ENCODE results near the gene DEPP1.

DEPP1 gene

GRCh38 chr10:44962870-44963738 is 15.5 kb downstream of the DEPP1 start:
- TF ChIP-seq, protein P1, sequence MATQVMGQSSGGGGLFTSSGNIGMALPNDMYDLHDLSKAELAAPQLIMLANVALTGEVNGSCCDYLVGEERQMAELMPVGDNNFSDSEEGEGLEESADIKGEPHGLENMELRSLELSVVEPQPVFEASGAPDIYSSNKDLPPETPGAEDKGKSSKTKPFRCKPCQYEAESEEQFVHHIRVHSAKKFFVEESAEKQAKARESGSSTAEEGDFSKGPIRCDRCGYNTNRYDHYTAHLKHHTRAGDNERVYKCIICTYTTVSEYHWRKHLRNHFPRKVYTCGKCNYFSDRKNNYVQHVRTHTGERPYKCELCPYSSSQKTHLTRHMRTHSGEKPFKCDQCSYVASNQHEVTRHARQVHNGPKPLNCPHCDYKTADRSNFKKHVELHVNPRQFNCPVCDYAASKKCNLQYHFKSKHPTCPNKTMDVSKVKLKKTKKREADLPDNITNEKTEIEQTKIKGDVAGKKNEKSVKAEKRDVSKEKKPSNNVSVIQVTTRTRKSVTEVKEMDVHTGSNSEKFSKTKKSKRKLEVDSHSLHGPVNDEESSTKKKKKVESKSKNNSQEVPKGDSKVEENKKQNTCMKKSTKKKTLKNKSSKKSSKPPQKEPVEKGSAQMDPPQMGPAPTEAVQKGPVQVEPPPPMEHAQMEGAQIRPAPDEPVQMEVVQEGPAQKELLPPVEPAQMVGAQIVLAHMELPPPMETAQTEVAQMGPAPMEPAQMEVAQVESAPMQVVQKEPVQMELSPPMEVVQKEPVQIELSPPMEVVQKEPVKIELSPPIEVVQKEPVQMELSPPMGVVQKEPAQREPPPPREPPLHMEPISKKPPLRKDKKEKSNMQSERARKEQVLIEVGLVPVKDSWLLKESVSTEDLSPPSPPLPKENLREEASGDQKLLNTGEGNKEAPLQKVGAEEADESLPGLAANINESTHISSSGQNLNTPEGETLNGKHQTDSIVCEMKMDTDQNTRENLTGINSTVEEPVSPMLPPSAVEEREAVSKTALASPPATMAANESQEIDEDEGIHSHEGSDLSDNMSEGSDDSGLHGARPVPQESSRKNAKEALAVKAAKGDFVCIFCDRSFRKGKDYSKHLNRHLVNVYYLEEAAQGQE (IDR thresholded peaks at IDR 0.05; ENCODE audit: insufficient read depth in 1 of 2, low read depth in 2 of 2, low read length in 2 of 2), result no peak
- no peak for TF ChIP-seq FOXP2 (optimal IDR thresholded peaks at IDR 0.05; ENCODE audit: borderline replicate concordance, extremely low read depth, extremely low read length, insufficient read depth)
- no peak for TF ChIP-seq SIN3A (IDR thresholded peaks at IDR 0.05; ENCODE audit: borderline replicate concordance, insufficient read depth, low read length)
- no peak for TF ChIP-seq TAF1 (IDR thresholded peaks at IDR 0.05; ENCODE audit: borderline replicate concordance, insufficient read depth, low read length)

DNA sequence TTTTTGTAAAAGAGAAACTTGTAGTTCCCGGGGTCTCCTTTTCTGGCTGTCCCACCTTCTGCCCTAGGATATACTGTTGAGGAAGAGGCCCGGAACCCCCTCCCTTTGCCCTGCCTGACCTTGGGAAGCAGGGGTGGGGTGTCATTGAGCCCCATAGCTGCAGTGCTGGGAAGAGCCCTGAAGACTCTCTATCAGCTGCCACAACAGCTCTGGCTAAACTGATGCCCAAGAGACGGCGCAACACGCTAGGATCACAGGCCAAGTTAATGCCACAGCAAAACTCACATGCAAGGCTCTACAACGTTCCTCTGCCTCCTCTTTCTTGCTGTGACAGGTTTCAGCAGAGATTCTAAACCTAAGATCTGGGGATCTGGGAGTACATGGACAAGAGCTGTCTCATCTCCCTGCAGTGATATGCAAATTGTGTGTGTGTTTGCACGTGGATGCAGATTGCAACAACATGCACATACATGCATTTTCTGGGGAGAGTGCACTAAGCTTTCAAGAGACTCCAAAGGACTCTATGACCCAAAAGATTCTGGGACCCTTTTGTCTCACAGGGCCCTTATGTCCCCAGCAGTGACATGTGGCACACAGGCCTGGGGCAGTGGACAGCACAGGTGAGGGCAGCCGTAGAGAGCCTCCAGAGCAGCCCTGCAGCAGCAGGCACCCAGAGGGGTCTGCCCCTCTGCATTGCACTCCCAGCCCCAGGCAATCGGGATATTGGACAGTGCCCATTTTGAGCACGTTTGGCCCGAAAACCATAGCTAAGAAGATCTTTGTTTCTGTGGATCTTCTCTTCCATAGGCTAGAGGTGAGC is 16.5 kb downstream of the DEPP1 start:
- TF ChIP-seq SIN3A (IDR thresholded peaks at IDR 0.05; ENCODE audit: borderline replicate concordance, insufficient read depth, low read length) (no peak), POLR2AphosphoS5 (IDR thresholded peaks at IDR 0.05; ENCODE audit: low read depth, low read length) (no peak), TAF1 (IDR thresholded peaks at IDR 0.05; ENCODE audit: borderline replicate concordance, insufficient read depth, low read length) (no peak), FOXP2 (optimal IDR thresholded peaks at IDR 0.05; ENCODE audit: borderline replicate concordance, extremely low read depth, extremely low read length, insufficient read depth) (no peak)
- TF ChIP-seq, protein P1 (IDR thresholded peaks at IDR 0.05; ENCODE audit: insufficient read depth in 1 of 2, low read depth in 2 of 2, low read length in 2 of 2), result no peak

DNA sequence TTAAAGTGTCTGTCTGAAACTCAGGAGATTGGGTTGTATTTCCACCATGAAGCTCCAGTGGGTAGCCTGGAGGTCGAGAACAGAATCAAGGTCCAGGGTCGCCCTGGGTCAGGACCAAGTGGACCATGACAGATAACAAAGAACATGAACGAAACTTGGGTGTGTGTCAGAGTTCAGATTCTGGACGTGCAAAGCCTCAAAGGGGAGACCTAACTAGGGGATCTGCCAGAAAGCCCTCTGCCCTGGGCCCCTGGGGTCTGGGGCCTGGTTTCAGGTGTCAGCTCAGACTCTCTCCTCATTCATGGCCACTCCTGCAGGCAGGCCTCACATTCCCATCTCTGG is 17.4 kb downstream of the DEPP1 start:
- TF ChIP-seq FOXP2 (optimal IDR thresholded peaks at IDR 0.05; ENCODE audit: borderline replicate concordance, extremely low read depth, extremely low read length, insufficient read depth) (no peak), SIN3A (IDR thresholded peaks at IDR 0.05; ENCODE audit: borderline replicate concordance, insufficient read depth, low read length) (no peak)

GRCh38 chr10:44960482-44961229 is 18.0 kb downstream of the DEPP1 start:
- TF ChIP-seq FOXP2 (optimal IDR thresholded peaks at IDR 0.05; ENCODE audit: borderline replicate concordance, extremely low read depth, extremely low read length, insufficient read depth), result no peak
- TF ChIP-seq TAF1 (IDR thresholded peaks at IDR 0.05; ENCODE audit: borderline replicate concordance, insufficient read depth, low read length), result no peak
- no peak for TF ChIP-seq POLR2AphosphoS5 (IDR thresholded peaks at IDR 0.05; ENCODE audit: low read depth, low read length)
- TF ChIP-seq, protein P1 (IDR thresholded peaks at IDR 0.05; ENCODE audit: insufficient read depth in 1 of 2, low read depth in 2 of 2, low read length in 2 of 2), result no peak
- TF ChIP-seq SIN3A (IDR thresholded peaks at IDR 0.05; ENCODE audit: borderline replicate concordance, insufficient read depth, low read length), result no peak

DNA sequence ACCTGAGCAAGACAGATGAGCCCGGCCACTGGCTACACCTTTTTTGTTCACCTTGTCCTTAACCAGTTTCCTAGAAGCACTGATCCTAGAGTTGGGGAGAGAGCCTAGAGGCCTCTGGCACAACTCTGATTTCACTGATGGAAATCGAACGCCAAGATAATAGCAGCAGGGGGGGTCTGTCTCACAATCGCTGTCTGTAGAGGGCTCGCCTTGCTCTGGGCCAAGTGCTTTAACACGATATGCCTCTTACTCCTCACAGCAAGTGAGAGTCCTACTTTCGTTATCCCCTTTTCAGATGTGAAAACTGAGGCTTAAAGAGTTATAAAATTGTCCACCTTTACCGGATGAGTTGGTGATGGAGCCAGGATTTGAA is 18.5 kb downstream of the DEPP1 start:
- TF ChIP-seq POLR2AphosphoS5 (IDR thresholded peaks at IDR 0.05; ENCODE audit: low read depth, low read length) (no peak), FOXP2 (optimal IDR thresholded peaks at IDR 0.05; ENCODE audit: borderline replicate concordance, extremely low read depth, extremely low read length, insufficient read depth) (no peak), TAF1 (IDR thresholded peaks at IDR 0.05; ENCODE audit: borderline replicate concordance, insufficient read depth, low read length) (no peak), SIN3A (IDR thresholded peaks at IDR 0.05; ENCODE audit: borderline replicate concordance, insufficient read depth, low read length) (no peak)
- TF ChIP-seq, protein P1 (IDR thresholded peaks at IDR 0.05; ENCODE audit: insufficient read depth in 1 of 2, low read depth in 2 of 2, low read length in 2 of 2), result no peak
